HCT116 (cell line): ENCODE results near the gene CFAP61.

Experiments
- CBX3 ChIP-seq: IDR thresholded peaks from 2 replicates; pipeline ENCODE4 v1.6.1; 2012; ENCODE audit warnings: low read depth
- EZH2 ChIP-seq: fragments of 200-600 bp; sonication (generic); IDR thresholded peaks from 2 replicates; pipeline ENCODE4 v1.6.1; 2017; ENCODE audit warnings: antibody characterized with exemption, mixed run types
- EZH2phosphoT487 ChIP-seq: fragments of 200-600 bp; IDR thresholded peaks from 2 replicates; pipeline ENCODE4 v1.6.1; 2018; ENCODE audit warnings: antibody characterized with exemption, borderline replicate concordance
- JUND ChIP-seq: IDR thresholded peaks from 2 replicates; pipeline ENCODE4 v1.6.1; 2012
- POLR2A ChIP-seq: IDR thresholded peaks from 2 replicates; pipeline ENCODE4 v1.7.0; 2011; ENCODE audit warnings: borderline replicate concordance; ENCODE audit not compliant: insufficient read depth, insufficient read length; ENCODE audit errors: extremely low read depth
- POLR2AphosphoS5 ChIP-seq: IDR thresholded peaks from 2 replicates; pipeline ENCODE4 v1.6.1; 2011; ENCODE audit warnings: mild to moderate bottlenecking, low read depth, low read length, moderate library complexity
- RAD21 ChIP-seq: IDR thresholded peaks from 2 replicates; pipeline ENCODE4 v1.6.1; 2012; ENCODE audit warnings: low read depth, mild to moderate bottlenecking
- TCF7L2 ChIP-seq: IDR thresholded peaks from 2 replicates; pipeline ENCODE4 v1.7.0; 2011; ENCODE audit warnings: borderline replicate concordance, inconsistent platforms; ENCODE audit not compliant: insufficient read depth, insufficient read length; ENCODE audit errors: extremely low read depth
- TF ChIP-seq, protein P1 (sequence below), 3 experiments: fragments of 200-600 bp in 1 of 3; sonication (generic) in 1 of 3; IDR thresholded peaks in 2 of 3; conservative IDR thresholded peaks in 1 of 3; 2 replicates each; pipeline ENCODE4 v1.5.1; 2012 to 2017; ENCODE audit warnings: low read depth in 2 of 3, low read length in 2 of 3, antibody characterized with exemption in 1 of 3, borderline replicate concordance in 1 of 3, control low read depth in 1 of 3, mild to moderate bottlenecking in 1 of 3, mixed read lengths in 1 of 3, mixed run types in 1 of 3, moderate library complexity in 1 of 3; ENCODE audit not compliant: insufficient read depth in 1 of 3
- TF ChIP-seq, protein P2 (sequence below): IDR thresholded peaks from 2 replicates; pipeline ENCODE4 v1.6.1; 2012
- TF ChIP-seq, protein P3 (sequence below): IDR thresholded peaks from 2 replicates; pipeline ENCODE4 v1.6.1; 2012

DNA sequence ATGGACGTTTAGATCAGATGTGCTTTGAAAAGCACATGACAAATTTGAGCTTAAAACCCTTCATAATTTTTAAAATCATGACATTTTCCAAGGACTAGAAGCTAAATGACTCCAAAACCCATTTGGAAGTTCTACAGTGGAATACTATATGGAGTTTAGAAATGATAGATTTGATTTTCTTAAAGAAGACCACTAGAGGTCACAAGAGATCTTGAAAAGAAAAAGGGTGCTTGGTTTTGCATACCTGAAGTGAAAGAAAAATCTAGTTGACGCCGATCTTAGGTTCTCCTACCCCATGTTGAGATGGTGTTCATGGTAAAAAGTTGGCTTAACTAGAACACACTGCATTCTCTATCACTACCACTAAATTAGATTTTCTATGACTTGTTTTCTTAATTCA is 31.5 kb downstream of the CFAP61 start:
- TF ChIP-seq, protein P1, sequence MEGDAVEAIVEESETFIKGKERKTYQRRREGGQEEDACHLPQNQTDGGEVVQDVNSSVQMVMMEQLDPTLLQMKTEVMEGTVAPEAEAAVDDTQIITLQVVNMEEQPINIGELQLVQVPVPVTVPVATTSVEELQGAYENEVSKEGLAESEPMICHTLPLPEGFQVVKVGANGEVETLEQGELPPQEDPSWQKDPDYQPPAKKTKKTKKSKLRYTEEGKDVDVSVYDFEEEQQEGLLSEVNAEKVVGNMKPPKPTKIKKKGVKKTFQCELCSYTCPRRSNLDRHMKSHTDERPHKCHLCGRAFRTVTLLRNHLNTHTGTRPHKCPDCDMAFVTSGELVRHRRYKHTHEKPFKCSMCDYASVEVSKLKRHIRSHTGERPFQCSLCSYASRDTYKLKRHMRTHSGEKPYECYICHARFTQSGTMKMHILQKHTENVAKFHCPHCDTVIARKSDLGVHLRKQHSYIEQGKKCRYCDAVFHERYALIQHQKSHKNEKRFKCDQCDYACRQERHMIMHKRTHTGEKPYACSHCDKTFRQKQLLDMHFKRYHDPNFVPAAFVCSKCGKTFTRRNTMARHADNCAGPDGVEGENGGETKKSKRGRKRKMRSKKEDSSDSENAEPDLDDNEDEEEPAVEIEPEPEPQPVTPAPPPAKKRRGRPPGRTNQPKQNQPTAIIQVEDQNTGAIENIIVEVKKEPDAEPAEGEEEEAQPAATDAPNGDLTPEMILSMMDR (IDR thresholded peaks at IDR 0.05 in 2 of 3, conservative IDR thresholded peaks at IDR 0.05 in 1 of 3; ENCODE audit: borderline replicate concordance in 1 of 3, insufficient read depth in 1 of 3, low read depth in 2 of 3, low read length in 2 of 3), result peak; percentile 29 to 60 (median 46); a peak in 4 of 6 replicates
- no peak for TF ChIP-seq POLR2AphosphoS5
- no peak for TF ChIP-seq EZH2
- peak; percentile 71 for TF ChIP-seq RAD21
- TF ChIP-seq TCF7L2, result no peak
- TF ChIP-seq JUND, result no peak
- no peak for TF ChIP-seq POLR2A
- no peak for TF ChIP-seq EZH2phosphoT487
- TF ChIP-seq, protein P2, sequence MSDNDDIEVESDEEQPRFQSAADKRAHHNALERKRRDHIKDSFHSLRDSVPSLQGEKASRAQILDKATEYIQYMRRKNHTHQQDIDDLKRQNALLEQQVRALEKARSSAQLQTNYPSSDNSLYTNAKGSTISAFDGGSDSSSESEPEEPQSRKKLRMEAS, result no peak
- no peak for TF ChIP-seq CBX3
- TF ChIP-seq, protein P3, sequence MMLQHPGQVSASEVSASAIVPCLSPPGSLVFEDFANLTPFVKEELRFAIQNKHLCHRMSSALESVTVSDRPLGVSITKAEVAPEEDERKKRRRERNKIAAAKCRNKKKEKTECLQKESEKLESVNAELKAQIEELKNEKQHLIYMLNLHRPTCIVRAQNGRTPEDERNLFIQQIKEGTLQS, result no peak
